GM12878 (cell line): ENCODE data around the gene YARS1. TPM values are rescaled to one million over a fixed set of nuclear protein-coding genes. Genes with fewer than 3 reads are reported as not detected.

Source experiments
- ATAC-seq: fragments of 200-7000 bp; cut with Tn5 transposase; 3 replicates; pipeline ENCODE4 v1.9.1; 2020; ENCODE audit warnings: mild to moderate bottlenecking, moderate library complexity
- Bru-seq: library from RNA; stranded (reverse); fragments of 400-500 nt; gene quantifications from one replicate; lab custom pipeline; 2021; lab: Mats Ljungman, UMichigan
- BruChase-seq, 2 experiments: library from RNA; stranded (reverse); fragments of 400-500 nt; gene quantifications; one replicate each; lab custom pipeline; 2021; lab: Mats Ljungman, UMichigan
- BruUV-seq: library from RNA; stranded (reverse); fragments of 400-500 nt; replicated peaks from 2 replicates; lab custom pipeline; 2021; lab: Mats Ljungman, UMichigan
- CTCF ChIA-PET: fragments of 300-600 bp; sonication (Branson Sonifier 250); formaldehyde crosslinking; extraction: SDS; loops from one replicate; lab custom pipeline; 2021; ENCODE audit warnings: inconsistent platforms; lab: Yijun Ruan, JAX
- POLR2A ChIA-PET: fragments of 350-600 bp; formaldehyde crosslinking; extraction: SDS; loops from one replicate; lab custom pipeline; 2021; ENCODE audit warnings: inconsistent platforms; lab: Charles Lee
- RAD21 ChIA-PET: fragments of 300-600 bp; sonication (Branson Sonifier 250); formaldehyde crosslinking; loops from one replicate; lab custom pipeline; 2023; ENCODE audit warnings: antibody characterized with exemption; ENCODE audit not compliant: unreplicated experiment; lab: Charles Lee
- SMC1A ChIA-PET: fragments of 300-600 bp; sonication (Branson Sonifier 250); formaldehyde crosslinking; loops from one replicate; lab custom pipeline; 2023; ENCODE audit not compliant: unreplicated experiment, uncharacterized antibody; lab: Charles Lee
- DNase-seq: peaks from one replicate; pipeline ENCODE4 v3.0.0-alpha.2; 2011; ENCODE audit warnings: low read depth, low spot score
- FAIRE-seq: peaks from 3 replicates; lab custom pipeline; 2011; peaks lifted over from hg19 to GRCh38; lab: Jason Lieb, UNC
- H2AFZ ChIP-seq: 2 replicates; pipeline ENCODE4 v1.6.0; 2011; ENCODE audit warnings: low read depth, low read length, control low read depth; ENCODE audit not compliant: control insufficient read depth
- H3K27ac ChIP-seq: 2 replicates; pipeline ENCODE4 v1.5.1; 2011; ENCODE audit warnings: control low read depth; ENCODE audit not compliant: control insufficient read depth, insufficient read depth
- H3K27me3 ChIP-seq, 2 experiments: replicated peaks in 1 of 2; 2 replicates each; pipeline versions ENCODE4 v1.6.0 to v1.6.1; 2011; ENCODE audit warnings: low read length in 1 of 2; ENCODE audit not compliant: control insufficient read depth in 2 of 2, insufficient read depth in 2 of 2
- H3K36me3 ChIP-seq, 2 experiments: 2 replicates each; pipeline ENCODE4 v1.5.1; 2011; ENCODE audit warnings: low read length in 1 of 2; ENCODE audit not compliant: control insufficient read depth in 2 of 2, insufficient read depth in 2 of 2
- H3K4me1 ChIP-seq: 2 replicates; pipeline ENCODE4 v1.6.1; 2011; ENCODE audit warnings: mild to moderate bottlenecking, low read length, moderate library complexity, mixed read lengths; ENCODE audit not compliant: control insufficient read depth, insufficient read depth
- H3K4me2 ChIP-seq: 2 replicates; pipeline ENCODE4 v1.6.0; 2011; ENCODE audit warnings: control low read depth; ENCODE audit not compliant: control insufficient read depth, insufficient read depth
- H3K4me3 ChIP-seq: fragments of 200-600 bp; sonication (generic); 2 replicates; pipeline ENCODE4 v1.5.1; 2016
- H3K79me2 ChIP-seq: 2 replicates; pipeline ENCODE4 v1.6.0; 2011; ENCODE audit warnings: low read length; ENCODE audit not compliant: control insufficient read depth, insufficient read depth
- H3K9ac ChIP-seq: 2 replicates; pipeline ENCODE4 v1.8.0; 2011; ENCODE audit warnings: low read length, control low read depth, mixed read lengths; ENCODE audit not compliant: control insufficient read depth, insufficient read depth
- H3K9me3 ChIP-seq: replicated peaks from 3 replicates; pipeline ENCODE4 v1.5.1; 2011; ENCODE audit warnings: mild to moderate bottlenecking, low read length; ENCODE audit not compliant: control insufficient read depth, insufficient read depth
- H4K20me1 ChIP-seq: 2 replicates; pipeline ENCODE4 v1.6.0; 2011; ENCODE audit not compliant: control insufficient read depth, insufficient read depth
- BRCA1 ChIP-seq: IDR thresholded peaks from 2 replicates; pipeline ENCODE4 v1.6.1; 2011; ENCODE audit warnings: low read depth, low read length, improper control_type of control experiment
- CHD1 ChIP-seq: IDR thresholded peaks from 2 replicates; pipeline ENCODE4 v1.6.1; 2012; ENCODE audit warnings: low read depth, low read length, improper control_type of control experiment
- KLF5 ChIP-seq: fragments of 450-650 bp; IDR thresholded peaks from 2 replicates; pipeline ENCODE4 v1.6.1; 2014; ENCODE audit warnings: mild to moderate bottlenecking; ENCODE audit not compliant: partially characterized antibody
- MAX ChIP-seq: IDR thresholded peaks from 2 replicates; pipeline ENCODE4 v1.6.1; 2012; ENCODE audit warnings: low read depth, low read length, improper control_type of control experiment
- MEF2A ChIP-seq: IDR thresholded peaks from 2 replicates; pipeline ENCODE4 v1.6.1; 2011; ENCODE audit warnings: low read depth, mild to moderate bottlenecking, low read length, moderate library complexity; ENCODE audit not compliant: insufficient read depth
- MYC ChIP-seq: IDR thresholded peaks from 2 replicates; pipeline ENCODE4 v1.6.1; 2011; ENCODE audit warnings: mild to moderate bottlenecking, low read length, moderate library complexity, inconsistent platforms; ENCODE audit not compliant: insufficient read depth, insufficient replicate concordance, insufficient read length, severe bottlenecking
- POLR2AphosphoS5 ChIP-seq: IDR thresholded peaks from 2 replicates; pipeline ENCODE4 v1.6.1; 2011; ENCODE audit warnings: mild to moderate bottlenecking, low read length, inconsistent platforms
- WGBS: methylation state at CpG from one replicate; pipeline ENCODE4 v1.1.6; 2016; ENCODE audit warnings: low lambda C conversion rate; ENCODE audit not compliant: insufficient replicate concordance, insufficient coverage; ENCODE audit errors: missing lambda C conversion rate; 5-methylcytosine and 5-hydroxymethylcytosine counted together
- in situ Hi-C: fragments of 300-500 bp; cut with MboI; formaldehyde crosslinking; loops from 9 replicates; pipeline ENCODE4 v1.14.3; 2018; ENCODE audit warnings: mixed read lengths
- intact Hi-C: fragments of 100-400 bp; cut with micrococcal nuclease; formaldehyde crosslinking; loops from one replicate; pipeline ENCODE4 v1.14.2; 2022; ENCODE audit not compliant: unreplicated experiment
- long read RNA-seq, 2 experiments: library from polyadenylated mRNA; unstranded; transcript quantifications; one replicate each; pipeline ENCODE4 v2.0.0, GENCODE V29; 2019 to 2020
- polyA minus RNA-seq, 3 experiments: library from RNA; depleted of rRNA, polyadenylated mRNA; stranded (reverse); fragments of >200 nt; gene quantifications; 2 replicates each; pipeline ENCODE4 v1.2.3, GENCODE V29; 2011
- polyA plus RNA-seq, 11 experiments: library from polyadenylated mRNA; depleted of rRNA in 4 of 11; unstranded in 6 of 11; stranded (reverse) in 5 of 11; fragments of >200 nt; fragmentation: Nextera tagmentation in 4 of 11; fragmentation: Illumina TruSeq in 1 of 11; extraction: Ambion mirVana in 4 of 11; extraction: Trizol in 1 of 11; gene quantifications; 1 replicate in 1 of 11; 2 replicates in 10 of 11; pipeline versions ENCODE4 v1.2.1 to v1.2.3, GENCODE V29; 2011 to 2016; ENCODE audit warnings: inconsistent platforms in 2 of 11, missing spikeins in 2 of 11, low read depth in 1 of 11
- total RNA-seq, 4 experiments: library from RNA; depleted of rRNA in 3 of 4; stranded (reverse); fragments of >200 nt in 3 of 4; fragmentation: Illumina TruSeq in 1 of 4; extraction: Trizol in 1 of 4; gene quantifications; 2 replicates each; pipeline versions ENCODE4 v1.2.1 to v1.2.3, GENCODE V29; 2013 to 2021
- TF ChIP-seq, protein P1 (sequence below): IDR thresholded peaks from 2 replicates; pipeline ENCODE4 v1.6.1; 2012; ENCODE audit warnings: improper control_type of control experiment, low read depth, low read length; ENCODE audit not compliant: insufficient replicate concordance

YARS1 gene
- total RNA-seq (2013; cell fraction: nucleolus; rRNA removed), result 140 and 147 TPM in 2 replicates
- total RNA-seq (2014; rRNA removed), result 169 and 170 TPM in 2 replicates
- total RNA-seq (2014; rRNA removed; fragmentation: Illumina TruSeq; extraction: Trizol), result 113 TPM in 2 replicates
- 158 and 159 TPM in 2 replicates for total RNA-seq (2021)
- 150 TPM for polyA plus RNA-seq (2011; ENCODE audit: low read depth)
- 82.0 and 85.6 TPM in 2 replicates for polyA plus RNA-seq (2011; rRNA removed)
- polyA plus RNA-seq (2011; cell fraction: cytosol; rRNA removed), result 64.5 and 86.8 TPM in 2 replicates
- polyA plus RNA-seq (2011; cell fraction: nucleus; rRNA removed), result 113 and 117 TPM in 2 replicates
- 119 and 138 TPM in 2 replicates for polyA plus RNA-seq (2012)
- 179 and 220 TPM in 2 replicates for polyA plus RNA-seq (2014; fragmentation: Illumina TruSeq; extraction: Trizol)
- polyA plus RNA-seq (2014; fragmentation: Nextera tagmentation; extraction: Ambion mirVana), result 10 to 100 TPM; 39.9 to 66.4 TPM
- polyA plus RNA-seq (2014; rRNA removed), result 112 and 129 TPM in 2 replicates
- polyA plus RNA-seq (2016; fragmentation: Nextera tagmentation; extraction: Ambion mirVana), result 100 to 1,000 TPM; 193 to 202 TPM
- polyA minus RNA-seq (2011; rRNA and poly(A)+ RNA removed), result 92.7 and 110 TPM in 2 replicates
- polyA minus RNA-seq (2011; cell fraction: cytosol; rRNA and poly(A)+ RNA removed), result 45.7 and 53.5 TPM in 2 replicates
- 34.2 and 41.5 TPM in 2 replicates for polyA minus RNA-seq (2011; cell fraction: nucleus; rRNA and poly(A)+ RNA removed)
- Bru-seq, nascent RNA, result percentile 90 among the genes with signal in this experiment
- percentile 93 among the genes with signal in this experiment for BruChase-seq, experiment 1, labeled RNA remaining after a 6-hour chase
- percentile 92 among the genes with signal in this experiment for BruChase-seq, experiment 2, labeled RNA remaining after a 2-hour chase
- long read RNA-seq, experiment 1, transcript YARS-201 (13 exons, 3,238 nt), result major isoform, 174 of 204 reads
- long read RNA-seq, experiment 1, partial matches to known transcripts, result 9 of 204 reads
- long read RNA-seq, experiment 1, other reads (novel, unspliced or antisense), result 20 of 204 reads
- long read RNA-seq, experiment 2, transcript YARS-208 (5 exons, 2,197 nt), result minor isoform, 8 of 395 reads
- long read RNA-seq, experiment 2, transcript YARS-201 (13 exons, 3,238 nt), result major isoform, 205 of 395 reads
- long read RNA-seq, experiment 2, partial matches to known transcripts, result 145 of 395 reads
- long read RNA-seq, experiment 2, other reads (novel, unspliced or antisense), result 25 of 395 reads

GRCh38 chr1:32817159-32817814, at the start of gene YARS1, which contains the start of gene S100PBP:
YARS1 (minus strand) TSS chr1:32817358; CDS start chr1:32817244, 114 bp downstream.
S100PBP (plus strand) TSS chr1:32817653; CDS start chr1:32826100, 8,447 bp downstream.
- peak within 1 kb of the TSS; percentile 99 for H3K4me2 ChIP-seq
- peak within 1 kb of the TSS; percentile 100 for H3K27ac ChIP-seq
- peaks cover 28% of the 10 kb centered on the region for H3K4me1 ChIP-seq
- in situ Hi-C loops (no loop called here), intact Hi-C loops (loop anchor here (5.0 kb wide), 1 partner anchor 55 kb away; the partner anchor contains the start of gene FNDC5)
- no peaks in the 10 kb centered on the region for H3K27me3 ChIP-seq
- POLR2A ChIA-PET, result interaction anchor here (0.8 to 2.9 kb wide), 5 partner anchors 13 to 166 kb away, joined by 3 to 14 read pairs (median 5); partner anchors contain the start of genes RBBP4 and ZBTB8OS
- peaks cover 0 to 4% of the 10 kb centered on the region in 2 experiments; a peak in 1 of 4 replicates for H3K36me3 ChIP-seq
- H3K79me2 ChIP-seq, result peaks cover 95% of the 10 kb centered on the region
- peak within 1 kb of the TSS; percentile 100 for H3K9ac ChIP-seq
- no peaks in the 10 kb centered on the region; the same call in 1 of the 2 replicates for H4K20me1 ChIP-seq
- SMC1A ChIA-PET, result interaction anchor here (1.2 to 1.3 kb wide), 3 partner anchors 58 to 175 kb away, joined by 3 to 4 read pairs (median 3); no protein-coding TSS in a partner anchor
- FAIRE-seq, result peak; percentile 79
- BruUV-seq, result no TSS peak
- peak; percentile 93 for DNase-seq
- H3K4me3 ChIP-seq, result peak within 1 kb of the TSS; percentile 90
- RAD21 ChIA-PET, result interaction anchor here (0.6 to 1.1 kb wide), 2 partner anchors 44 to 55 kb away, joined by 3 to 4 read pairs; no protein-coding TSS in a partner anchor
- H3K9me3 ChIP-seq, result no peaks in the 10 kb centered on the region; the same call in 1 of the 3 replicates
- peak within 1 kb of the TSS; percentile 69 for H2AFZ ChIP-seq
- ATAC-seq, result peak; percentile 88
- 2% methylated on average over 41 of the region's 55 CpGs for WGBS
- CTCF ChIA-PET, result interaction anchor here (1.2 to 1.4 kb wide), 2 partner anchors 43 to 105 kb away, joined by 3 read pairs; no protein-coding TSS in a partner anchor
- peak; percentile 89 for TF ChIP-seq KLF5
- TF ChIP-seq MYC, result peak; percentile 100
- peak; percentile 84 for TF ChIP-seq MEF2A
- TF ChIP-seq POLR2AphosphoS5, result peak; percentile 72
- TF ChIP-seq, protein P1, sequence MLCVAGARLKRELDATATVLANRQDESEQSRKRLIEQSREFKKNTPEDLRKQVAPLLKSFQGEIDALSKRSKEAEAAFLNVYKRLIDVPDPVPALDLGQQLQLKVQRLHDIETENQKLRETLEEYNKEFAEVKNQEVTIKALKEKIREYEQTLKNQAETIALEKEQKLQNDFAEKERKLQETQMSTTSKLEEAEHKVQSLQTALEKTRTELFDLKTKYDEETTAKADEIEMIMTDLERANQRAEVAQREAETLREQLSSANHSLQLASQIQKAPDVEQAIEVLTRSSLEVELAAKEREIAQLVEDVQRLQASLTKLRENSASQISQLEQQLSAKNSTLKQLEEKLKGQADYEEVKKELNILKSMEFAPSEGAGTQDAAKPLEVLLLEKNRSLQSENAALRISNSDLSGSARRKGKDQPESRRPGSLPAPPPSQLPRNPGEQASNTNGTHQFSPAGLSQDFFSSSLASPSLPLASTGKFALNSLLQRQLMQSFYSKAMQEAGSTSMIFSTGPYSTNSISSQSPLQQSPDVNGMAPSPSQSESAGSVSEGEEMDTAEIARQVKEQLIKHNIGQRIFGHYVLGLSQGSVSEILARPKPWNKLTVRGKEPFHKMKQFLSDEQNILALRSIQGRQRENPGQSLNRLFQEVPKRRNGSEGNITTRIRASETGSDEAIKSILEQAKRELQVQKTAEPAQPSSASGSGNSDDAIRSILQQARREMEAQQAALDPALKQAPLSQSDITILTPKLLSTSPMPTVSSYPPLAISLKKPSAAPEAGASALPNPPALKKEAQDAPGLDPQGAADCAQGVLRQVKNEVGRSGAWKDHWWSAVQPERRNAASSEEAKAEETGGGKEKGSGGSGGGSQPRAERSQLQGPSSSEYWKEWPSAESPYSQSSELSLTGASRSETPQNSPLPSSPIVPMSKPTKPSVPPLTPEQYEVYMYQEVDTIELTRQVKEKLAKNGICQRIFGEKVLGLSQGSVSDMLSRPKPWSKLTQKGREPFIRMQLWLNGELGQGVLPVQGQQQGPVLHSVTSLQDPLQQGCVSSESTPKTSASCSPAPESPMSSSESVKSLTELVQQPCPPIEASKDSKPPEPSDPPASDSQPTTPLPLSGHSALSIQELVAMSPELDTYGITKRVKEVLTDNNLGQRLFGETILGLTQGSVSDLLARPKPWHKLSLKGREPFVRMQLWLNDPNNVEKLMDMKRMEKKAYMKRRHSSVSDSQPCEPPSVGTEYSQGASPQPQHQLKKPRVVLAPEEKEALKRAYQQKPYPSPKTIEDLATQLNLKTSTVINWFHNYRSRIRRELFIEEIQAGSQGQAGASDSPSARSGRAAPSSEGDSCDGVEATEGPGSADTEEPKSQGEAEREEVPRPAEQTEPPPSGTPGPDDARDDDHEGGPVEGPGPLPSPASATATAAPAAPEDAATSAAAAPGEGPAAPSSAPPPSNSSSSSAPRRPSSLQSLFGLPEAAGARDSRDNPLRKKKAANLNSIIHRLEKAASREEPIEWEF, result peak; percentile 99
- TF ChIP-seq CHD1, result 0 out of 2 replicates have a peak, but pooled peaks have one; percentile 13
- no peak for TF ChIP-seq BRCA1
- peak; percentile 97 for TF ChIP-seq MAX
